Parathyroid adenoma (tissue), 2 donors: Measurements from ENCODE around the gene SMPD3.
A peak's percentile ranks its signal among the peaks of the same experiment; 100 is the strongest.

Experiments
- H2AFZ ChIP-seq: fragments of 300-600 bp; sonication (generic); one replicate; pipeline ENCODE4 v1.7.0; 2017; ENCODE audit warnings: antibody characterized with exemption, mild to moderate bottlenecking
- H3K27ac ChIP-seq: fragments of 300-600 bp; sonication (generic); one replicate; pipeline ENCODE4 v1.7.0; 2017
- H3K27me3 ChIP-seq: fragments of 300-600 bp; sonication (generic); one replicate; pipeline ENCODE4 v1.7.0; 2017; ENCODE audit warnings: low read length; ENCODE audit not compliant: control insufficient read depth, insufficient read depth
- H3K36me3 ChIP-seq: fragments of 300-600 bp; sonication (generic); one replicate; pipeline ENCODE4 v1.7.0; 2017; ENCODE audit warnings: low read length; ENCODE audit not compliant: control insufficient read depth, insufficient read depth
- H3K4me1 ChIP-seq: fragments of 300-600 bp; sonication (generic); one replicate; pipeline ENCODE4 v1.7.0; 2017; ENCODE audit warnings: control low read depth
- H3K4me2 ChIP-seq: fragments of 300-600 bp; sonication (generic); one replicate; pipeline ENCODE4 v1.7.0; 2017; ENCODE audit warnings: low read length
- H3K4me3 ChIP-seq: fragments of 300-600 bp; sonication (generic); one replicate; pipeline ENCODE4 v1.7.0; 2017; ENCODE audit warnings: low read depth, low read length
- H3K79me2 ChIP-seq: fragments of 300-600 bp; sonication (generic); one replicate; pipeline ENCODE4 v1.7.0; 2017; ENCODE audit warnings: control low read depth
- H3K9ac ChIP-seq: fragments of 300-600 bp; sonication (generic); one replicate; pipeline ENCODE4 v1.7.0; 2017; ENCODE audit warnings: mild to moderate bottlenecking
- H3K9me3 ChIP-seq: fragments of 300-600 bp; sonication (generic); one replicate; pipeline ENCODE4 v1.7.0; 2017; ENCODE audit warnings: low read length; ENCODE audit not compliant: control insufficient read depth
- TF ChIP-seq, protein P1 (sequence below): fragments of 300-600 bp; sonication (generic); IDR thresholded peaks from one replicate; pipeline ENCODE4 v1.7.0; 2017; ENCODE audit warnings: antibody characterized with exemption, mild to moderate bottlenecking
- donor health status: primary hyperparathyroidism.

Gene SMPD3

DNA sequence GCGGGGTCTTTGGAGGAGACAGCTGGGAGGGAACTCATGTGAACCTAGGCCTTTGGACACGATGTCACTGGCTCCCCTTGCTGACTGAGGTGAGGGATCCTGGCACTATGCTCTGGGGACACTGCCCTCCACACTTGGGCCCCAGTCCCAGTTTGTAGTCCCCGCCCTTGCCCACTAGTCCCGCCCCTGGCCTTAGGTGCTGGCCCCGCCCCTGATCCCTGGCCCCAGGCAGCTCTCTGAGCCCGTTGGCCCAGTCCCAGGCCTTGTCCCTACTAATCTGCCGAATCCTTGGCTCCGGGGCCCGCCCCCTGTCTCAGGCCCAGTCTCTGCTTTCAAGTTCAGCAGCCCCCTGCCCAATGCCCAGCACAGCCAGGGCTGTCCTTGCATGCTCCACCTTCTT, 61.0 kb downstream of the SMPD3 start:
- H3K9ac ChIP-seq, result no peak overlapping the region
- peaks cover 17% of the 10 kb centered on the region for H3K4me1 ChIP-seq
- no peaks in the 10 kb centered on the region for H3K79me2 ChIP-seq
- H3K36me3 ChIP-seq, result no peaks in the 10 kb centered on the region
- H2AFZ ChIP-seq, result no peak overlapping the region
- no peak overlapping the region for H3K4me2 ChIP-seq
- no peaks in the 10 kb centered on the region for H3K9me3 ChIP-seq
- TF ChIP-seq, protein P1, sequence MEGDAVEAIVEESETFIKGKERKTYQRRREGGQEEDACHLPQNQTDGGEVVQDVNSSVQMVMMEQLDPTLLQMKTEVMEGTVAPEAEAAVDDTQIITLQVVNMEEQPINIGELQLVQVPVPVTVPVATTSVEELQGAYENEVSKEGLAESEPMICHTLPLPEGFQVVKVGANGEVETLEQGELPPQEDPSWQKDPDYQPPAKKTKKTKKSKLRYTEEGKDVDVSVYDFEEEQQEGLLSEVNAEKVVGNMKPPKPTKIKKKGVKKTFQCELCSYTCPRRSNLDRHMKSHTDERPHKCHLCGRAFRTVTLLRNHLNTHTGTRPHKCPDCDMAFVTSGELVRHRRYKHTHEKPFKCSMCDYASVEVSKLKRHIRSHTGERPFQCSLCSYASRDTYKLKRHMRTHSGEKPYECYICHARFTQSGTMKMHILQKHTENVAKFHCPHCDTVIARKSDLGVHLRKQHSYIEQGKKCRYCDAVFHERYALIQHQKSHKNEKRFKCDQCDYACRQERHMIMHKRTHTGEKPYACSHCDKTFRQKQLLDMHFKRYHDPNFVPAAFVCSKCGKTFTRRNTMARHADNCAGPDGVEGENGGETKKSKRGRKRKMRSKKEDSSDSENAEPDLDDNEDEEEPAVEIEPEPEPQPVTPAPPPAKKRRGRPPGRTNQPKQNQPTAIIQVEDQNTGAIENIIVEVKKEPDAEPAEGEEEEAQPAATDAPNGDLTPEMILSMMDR, result no peak
- no peak overlapping the region for H3K4me3 ChIP-seq
- H3K27me3 ChIP-seq, result no peaks in the 10 kb centered on the region
- H3K27ac ChIP-seq, result no peak overlapping the region

DNA sequence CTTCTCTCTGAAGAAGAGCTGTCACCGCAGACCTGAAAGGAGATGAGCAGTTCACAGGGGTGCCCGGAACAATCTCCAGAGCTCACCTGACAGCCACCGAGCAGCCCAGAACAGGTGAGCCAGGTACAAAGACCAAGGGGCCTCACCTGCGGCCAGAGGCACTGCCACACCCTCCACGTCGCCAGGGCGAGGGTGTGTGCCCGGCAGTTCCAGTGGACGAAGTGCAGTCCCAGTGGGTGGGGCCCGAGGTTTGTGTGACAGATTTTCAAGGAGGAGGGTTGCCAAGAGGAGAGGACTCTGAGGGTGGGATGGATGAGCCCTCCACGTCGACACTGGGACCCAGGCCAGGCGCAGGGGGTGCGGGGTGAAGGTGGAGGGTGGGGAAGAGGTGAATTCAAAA, 61.7 kb downstream of the SMPD3 start:
- H3K36me3 ChIP-seq, result no peaks in the 10 kb centered on the region
- TF ChIP-seq, protein P1, result no peak
- peaks cover 17% of the 10 kb centered on the region for H3K4me1 ChIP-seq
- no peak overlapping the region for H3K27ac ChIP-seq
- H3K4me3 ChIP-seq, result no peak overlapping the region
- H3K9ac ChIP-seq, result no peak overlapping the region
- H3K4me2 ChIP-seq, result no peak overlapping the region
- H3K27me3 ChIP-seq, result no peaks in the 10 kb centered on the region
- H3K9me3 ChIP-seq, result no peaks in the 10 kb centered on the region
- no peak overlapping the region for H2AFZ ChIP-seq
- no peaks in the 10 kb centered on the region for H3K79me2 ChIP-seq

DNA sequence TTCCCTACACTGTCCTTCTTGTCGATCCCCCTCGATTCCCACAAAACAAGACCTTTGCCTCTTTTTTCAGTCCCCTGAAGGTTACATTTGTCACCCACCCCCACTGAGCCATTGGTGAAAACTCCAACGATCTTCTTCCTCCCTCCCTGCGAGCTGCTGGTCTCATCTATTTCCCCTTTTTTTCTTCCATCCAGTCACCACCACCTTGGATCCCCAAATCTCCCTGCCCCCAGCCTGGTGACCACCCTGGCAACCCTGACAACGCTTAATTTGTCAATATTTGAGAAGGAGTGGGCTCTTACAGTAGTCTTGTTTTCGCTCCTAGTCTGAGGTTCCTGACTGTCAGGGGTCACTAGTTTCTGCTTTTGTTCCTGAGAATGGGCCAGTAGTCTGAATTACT, 62.9 kb downstream of the SMPD3 start:
- no peak overlapping the region for H2AFZ ChIP-seq

DNA sequence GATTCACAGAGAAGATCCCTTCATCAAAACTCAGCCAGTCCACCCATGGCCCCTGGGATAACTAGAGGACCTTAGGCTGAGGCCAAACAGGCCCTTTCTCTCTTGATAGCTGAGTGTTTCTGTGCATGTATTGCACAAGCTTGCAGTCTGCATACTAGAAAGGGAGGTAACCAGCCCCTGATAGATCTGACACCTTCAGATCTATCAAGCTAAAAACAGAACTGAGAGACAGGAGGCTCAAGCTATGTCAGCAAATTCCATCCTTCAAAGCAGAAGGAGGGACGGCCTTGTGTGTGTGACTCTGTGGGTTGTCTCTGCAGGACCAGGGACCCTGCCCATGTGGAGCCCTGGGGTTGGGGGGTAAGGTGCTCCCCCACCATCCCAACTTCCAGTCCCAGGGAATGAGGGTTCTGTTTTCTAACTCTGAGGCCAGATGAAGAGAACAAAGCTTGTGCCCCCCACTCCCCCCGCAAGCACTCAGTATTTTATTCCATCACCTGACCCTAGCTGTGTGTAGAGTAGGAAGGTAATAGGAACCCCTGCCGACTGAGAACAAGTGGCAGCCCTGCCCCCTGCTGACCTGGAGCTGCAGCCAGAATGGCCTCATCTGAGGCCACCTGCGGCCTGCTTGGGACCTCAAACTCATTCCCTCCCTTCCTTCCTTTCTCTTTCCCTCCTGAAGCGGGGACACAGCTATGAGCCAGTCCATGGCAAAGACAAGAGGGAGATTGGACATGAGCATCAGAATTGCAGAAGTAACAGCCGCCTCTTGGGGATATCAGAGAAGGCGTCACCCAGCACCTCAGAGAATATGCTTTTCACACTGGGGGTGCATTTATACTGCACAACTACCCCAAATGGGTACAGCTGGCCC, 63.8 kb downstream of the SMPD3 start:
- H3K27me3 ChIP-seq, result no peaks in the 10 kb centered on the region
- no peaks in the 10 kb centered on the region for H3K36me3 ChIP-seq
- no peak overlapping the region for H3K9ac ChIP-seq
- H3K9me3 ChIP-seq, result no peaks in the 10 kb centered on the region
- H3K4me1 ChIP-seq, result peaks cover 29% of the 10 kb centered on the region
- H3K79me2 ChIP-seq, result no peaks in the 10 kb centered on the region
- TF ChIP-seq, protein P1, result no peak
- no peak overlapping the region for H3K4me3 ChIP-seq
- H3K27ac ChIP-seq, result no peak overlapping the region
- H3K4me2 ChIP-seq, result no peak overlapping the region
- peak overlapping the region; percentile 17 for H2AFZ ChIP-seq

More for the DNA sequence above, 62.9 kb downstream of the SMPD3 start:
- H3K9me3 ChIP-seq, result no peaks in the 10 kb centered on the region
- H3K4me1 ChIP-seq, result peaks cover 20% of the 10 kb centered on the region
- no peak overlapping the region for H3K4me3 ChIP-seq
- H3K27ac ChIP-seq, result no peak overlapping the region
- no peaks in the 10 kb centered on the region for H3K79me2 ChIP-seq
- TF ChIP-seq, protein P1, result no peak
- H3K9ac ChIP-seq, result no peak overlapping the region
- H3K27me3 ChIP-seq, result no peaks in the 10 kb centered on the region
- no peaks in the 10 kb centered on the region for H3K36me3 ChIP-seq
- H3K4me2 ChIP-seq, result no peak overlapping the region

DNA sequence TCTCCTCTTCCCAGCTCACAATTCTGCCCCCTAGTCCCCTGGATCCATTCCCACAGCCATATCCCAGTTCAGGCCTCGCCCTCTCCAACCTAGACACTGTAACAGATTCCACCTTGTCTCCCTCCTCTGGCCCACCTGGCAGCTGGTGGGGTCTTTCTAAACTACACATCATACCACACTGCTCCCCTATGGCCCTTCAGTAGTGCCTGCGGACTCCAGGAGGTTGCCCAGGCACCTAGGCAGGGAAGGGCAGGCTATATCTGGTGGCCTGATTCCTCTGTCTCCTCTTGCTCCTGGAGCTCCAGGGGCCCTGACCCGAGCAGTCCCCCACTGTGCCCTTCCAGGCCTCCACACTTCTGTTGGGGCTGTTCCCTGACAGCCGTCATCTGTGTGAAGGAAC, 64.5 kb downstream of the SMPD3 start:
- peak overlapping the region; percentile 17 for H2AFZ ChIP-seq
- H3K4me1 ChIP-seq, result peaks cover 35% of the 10 kb centered on the region
- H3K4me3 ChIP-seq, result no peak overlapping the region
- no peak overlapping the region for H3K9ac ChIP-seq
- H3K79me2 ChIP-seq, result no peaks in the 10 kb centered on the region
- no peaks in the 10 kb centered on the region for H3K27me3 ChIP-seq
- no peaks in the 10 kb centered on the region for H3K36me3 ChIP-seq
- H3K9me3 ChIP-seq, result no peaks in the 10 kb centered on the region
- no peak overlapping the region for H3K27ac ChIP-seq
- TF ChIP-seq, protein P1, result no peak
- no peak overlapping the region for H3K4me2 ChIP-seq
